ENCODE measurements around the gene THBS2. TPM values are rescaled to one million over a fixed set of nuclear protein-coding genes. Genes with fewer than 3 reads are reported as not detected.

The THBS2 gene
- total and polyA plus RNA-seq, 2 donors (not counting 3 experiments of a cell fraction or from before 2014, with no cell fraction given), result 0.08 TPM; not detected in 1

- H4K20me1 ChIP-seq (replicated peaks; ENCODE audit: control insufficient read depth, extremely low read depth, insufficient read depth, low read length), result no peaks in the 10 kb centered on the region
- TF ChIP-seq FOS (IDR thresholded peaks at IDR 0.05; ENCODE audit: borderline replicate concordance, insufficient read depth, low read length), result no peak
- no peak for TF ChIP-seq POLR2A (IDR thresholded peaks at IDR 0.05; ENCODE audit: low read depth, low read length)
- no peak for TF ChIP-seq GATA2 (IDR thresholded peaks at IDR 0.05; ENCODE audit: insufficient read depth, insufficient read length, low read depth, low read length)
- no peak for TF ChIP-seq POLR2AphosphoS5 (IDR thresholded peaks at IDR 0.05; ENCODE audit: insufficient read depth, low read depth, low read length)
- TF ChIP-seq MAX (IDR thresholded peaks at IDR 0.05; ENCODE audit: insufficient read depth, insufficient read length), result no peak
- TF ChIP-seq EZH2 (IDR thresholded peaks at IDR 0.05; ENCODE audit: borderline replicate concordance, low read depth, low read length, severe bottlenecking), result no peak
- no peak for TF ChIP-seq MYC (IDR thresholded peaks at IDR 0.05; ENCODE audit: low read depth, low read length)
- TF ChIP-seq CTCF (IDR thresholded peaks at IDR 0.05; ENCODE audit: extremely low read depth in 1 of 2, insufficient read depth in 1 of 2, low read depth in 1 of 2, low read length in 2 of 2), result no peak
- intact Hi-C loops (cut with micrococcal nuclease) (no loop called here), dilution Hi-C loops (cut with MboI; ENCODE audit: extremely low pct_ligation_motif_present, low sequenced_read_pairs) (no loop called here)
- H3K4me2 ChIP-seq (ENCODE audit: insufficient read depth, low read length), result no peak overlapping the region
- no peak overlapping the region for H3K4me3 ChIP-seq (replicated peaks in 1 of 3; ENCODE audit: insufficient read depth in 1 of 3, low read depth in 1 of 3, low read length in 3 of 3)
- H3K27ac ChIP-seq (ENCODE audit: insufficient read depth, low read depth, low read length), result no peak overlapping the region
- no peaks in the 10 kb centered on the region for H3K27me3 ChIP-seq (ENCODE audit: control insufficient read depth in 2 of 2, insufficient read depth in 2 of 2, low read length in 2 of 2)
- no peaks in the 10 kb centered on the region for H3K9me1 ChIP-seq (replicated peaks; ENCODE audit: control insufficient read depth, extremely low read depth, insufficient read depth, low read length)
- H3K36me3 ChIP-seq (ENCODE audit: control insufficient read depth in 2 of 2, extremely low read depth in 1 of 2, insufficient read depth in 2 of 2, low read length in 2 of 2), result no peaks in the 10 kb centered on the region
- H3K4me1 ChIP-seq (ENCODE audit: control insufficient read depth, extremely low read depth, insufficient read depth, low read length), result no peaks in the 10 kb centered on the region
- no peak for FAIRE-seq
- no peak for DNase-seq (ENCODE audit: low read depth, low spot score)
- no peak overlapping the region for H2AFZ ChIP-seq (ENCODE audit: low read depth, low read length)
- H3K79me2 ChIP-seq (ENCODE audit: control insufficient read depth, insufficient read depth, low read length), result no peaks in the 10 kb centered on the region
- peaks cover 2% of the 10 kb centered on the region for H3K9me3 ChIP-seq (replicated peaks; ENCODE audit: control insufficient read depth, insufficient read depth, low read length)
- ChIA-PET CTCF (no interaction called here), POLR2A (no interaction called here)
- no peak overlapping the region for H3K9ac ChIP-seq (replicated peaks; ENCODE audit: extremely low read depth, insufficient read depth, low read length)
- BruUV-seq (replicated peaks), result no TSS peak
Measured at GRCh38 chr6:169266746-169267591, 13.3 kb upstream of the THBS2 start.
